Stimulated activated CD8-positive, alpha-beta memory T cell treated with anti-CD3 and anti-CD28 coated beads, Interleukin-7, amount 100 ng/mL, for 4 hours (primary cell): Measurements from ENCODE around the gene MUC5B.

ENCODE experiments used
- DNase-seq, 2 donors: peaks; one replicate each; pipeline ENCODE4 v3.0.0-alpha.2; 2020; ENCODE audit warnings: low read depth in 2 of 2

The MUC5B gene

GRCh38 chr11:1285876-1286275, 63.0 kb downstream of the MUC5B start:
- no peak for DNase-seq

- DNase-seq: no peak
Measured at GRCh38 chr11:1287928-1288327, 65.1 kb downstream of the MUC5B start.

DNA sequence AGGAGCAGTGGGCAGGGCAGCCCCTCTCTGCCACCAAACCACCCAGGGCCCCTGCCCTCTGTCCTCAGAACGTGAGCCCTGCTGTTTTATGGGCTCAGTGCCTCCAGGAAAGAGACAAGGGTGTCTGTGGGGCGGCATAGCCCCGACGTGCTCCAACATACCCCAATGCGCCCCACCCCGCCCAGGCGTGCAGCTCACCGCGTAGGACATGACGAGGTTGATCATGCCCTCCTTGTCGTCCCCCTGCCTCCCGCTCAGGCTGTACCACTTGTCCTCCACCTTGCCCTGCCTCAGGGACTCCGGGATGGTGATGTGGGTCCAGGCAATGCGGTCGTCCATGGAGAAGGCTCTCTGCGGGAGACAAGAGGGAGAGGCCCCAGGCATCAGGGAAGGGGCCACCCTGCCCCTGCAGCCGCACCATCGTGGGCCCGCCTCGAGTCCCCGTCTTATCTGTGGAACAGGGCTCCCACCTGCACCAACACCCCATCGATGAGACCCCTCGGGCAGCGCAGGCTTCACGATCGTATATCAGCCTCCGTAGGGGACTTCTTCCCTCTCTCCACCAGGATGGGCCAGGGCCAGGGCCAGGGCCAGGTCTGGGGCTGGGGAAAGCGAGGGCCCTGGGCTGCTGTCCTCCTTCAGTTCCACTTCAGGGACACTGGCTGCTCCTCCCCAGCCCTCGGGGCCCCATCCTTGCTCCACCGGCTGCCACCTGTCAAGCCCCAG, 65.7 kb downstream of the MUC5B start:
- no peak for DNase-seq

- DNase-seq: no peak
Measured at GRCh38 chr11:1289211-1289935, 66.5 kb downstream of the MUC5B start.

DNA sequence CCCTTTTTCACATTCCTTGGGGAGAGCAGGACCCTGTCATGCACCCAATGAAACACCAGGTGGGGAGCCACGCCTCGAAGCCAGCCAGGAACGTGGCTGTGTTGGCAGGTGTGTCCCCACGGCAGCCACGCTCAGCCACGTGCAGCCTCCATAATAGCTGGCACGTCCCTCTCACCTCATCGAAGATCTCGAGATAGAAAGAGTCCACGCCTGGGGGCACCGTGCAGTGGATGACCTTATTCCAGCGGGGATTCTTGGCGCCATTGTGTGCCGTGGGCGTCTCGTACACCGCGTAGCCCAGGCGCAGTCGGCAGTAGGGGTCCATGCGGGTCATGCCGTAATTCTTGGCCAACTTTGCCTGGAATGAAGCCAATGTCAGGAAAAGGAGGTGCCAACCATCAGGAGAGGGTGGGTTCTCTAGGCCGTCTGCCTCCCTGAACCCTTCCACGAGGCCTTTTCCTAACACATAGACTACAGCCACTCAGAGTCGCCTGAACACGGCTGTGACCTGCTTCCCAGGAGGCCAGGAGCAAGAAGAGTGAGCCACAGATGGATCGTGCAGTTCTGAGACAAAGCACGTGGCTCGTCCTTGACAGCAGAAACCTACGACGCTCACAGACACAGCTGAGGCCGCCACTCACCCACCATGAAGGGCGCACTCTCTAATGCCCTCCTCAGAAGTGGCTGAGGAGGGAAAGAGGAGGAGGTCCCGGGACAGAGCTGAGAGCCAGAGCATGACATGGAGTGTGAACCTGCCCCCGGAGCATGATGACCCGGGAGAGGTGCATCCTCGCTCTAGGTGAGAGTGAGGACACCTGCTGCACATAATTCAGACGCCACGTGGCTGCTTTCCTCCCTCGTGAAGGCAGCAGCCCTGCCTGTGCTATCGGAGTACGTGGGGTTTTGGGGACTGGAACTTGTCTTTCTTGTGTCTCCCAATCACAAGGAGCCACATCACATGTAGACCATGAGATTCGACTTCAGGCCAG, 67.5 kb downstream of the MUC5B start:
- no peak for DNase-seq

DNA sequence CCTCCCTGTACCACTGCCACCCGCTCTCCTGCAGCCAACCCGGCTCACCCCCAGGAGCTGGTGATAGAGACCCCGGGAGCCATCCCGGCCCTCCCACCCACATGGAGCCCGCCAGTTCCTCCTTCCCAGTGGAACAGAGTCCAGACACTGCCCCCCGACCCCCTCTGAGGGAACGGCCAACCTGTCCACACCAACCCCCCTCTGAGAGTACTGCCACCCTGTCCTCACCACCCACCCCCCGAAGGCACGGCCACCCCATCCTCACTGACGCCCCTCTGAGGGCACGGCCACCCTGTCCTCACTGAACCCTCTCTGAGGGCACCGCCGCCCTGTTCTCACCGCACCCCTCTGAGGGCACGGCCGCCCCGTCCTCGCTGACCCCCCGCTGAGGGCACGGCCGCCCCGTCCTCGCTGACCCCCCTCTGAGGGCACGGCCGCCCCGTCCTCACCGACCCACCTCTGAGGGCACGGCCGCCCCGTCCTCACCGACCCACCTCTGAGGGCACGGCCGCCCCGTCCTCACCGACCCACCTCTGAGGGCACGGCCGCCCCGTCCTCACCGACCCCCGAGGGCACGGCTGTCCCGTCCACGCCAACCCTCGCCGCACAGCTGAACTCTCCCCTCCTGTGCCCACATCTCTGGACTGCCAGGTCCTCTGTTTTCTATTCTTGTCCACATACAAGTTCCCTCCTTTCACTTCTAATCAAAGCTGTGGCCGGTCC, 68.6 kb downstream of the MUC5B start:
- no peak for DNase-seq

- no peak for DNase-seq
Measured at GRCh38 chr11:1292018-1292643, 69.3 kb downstream of the MUC5B start.

DNA sequence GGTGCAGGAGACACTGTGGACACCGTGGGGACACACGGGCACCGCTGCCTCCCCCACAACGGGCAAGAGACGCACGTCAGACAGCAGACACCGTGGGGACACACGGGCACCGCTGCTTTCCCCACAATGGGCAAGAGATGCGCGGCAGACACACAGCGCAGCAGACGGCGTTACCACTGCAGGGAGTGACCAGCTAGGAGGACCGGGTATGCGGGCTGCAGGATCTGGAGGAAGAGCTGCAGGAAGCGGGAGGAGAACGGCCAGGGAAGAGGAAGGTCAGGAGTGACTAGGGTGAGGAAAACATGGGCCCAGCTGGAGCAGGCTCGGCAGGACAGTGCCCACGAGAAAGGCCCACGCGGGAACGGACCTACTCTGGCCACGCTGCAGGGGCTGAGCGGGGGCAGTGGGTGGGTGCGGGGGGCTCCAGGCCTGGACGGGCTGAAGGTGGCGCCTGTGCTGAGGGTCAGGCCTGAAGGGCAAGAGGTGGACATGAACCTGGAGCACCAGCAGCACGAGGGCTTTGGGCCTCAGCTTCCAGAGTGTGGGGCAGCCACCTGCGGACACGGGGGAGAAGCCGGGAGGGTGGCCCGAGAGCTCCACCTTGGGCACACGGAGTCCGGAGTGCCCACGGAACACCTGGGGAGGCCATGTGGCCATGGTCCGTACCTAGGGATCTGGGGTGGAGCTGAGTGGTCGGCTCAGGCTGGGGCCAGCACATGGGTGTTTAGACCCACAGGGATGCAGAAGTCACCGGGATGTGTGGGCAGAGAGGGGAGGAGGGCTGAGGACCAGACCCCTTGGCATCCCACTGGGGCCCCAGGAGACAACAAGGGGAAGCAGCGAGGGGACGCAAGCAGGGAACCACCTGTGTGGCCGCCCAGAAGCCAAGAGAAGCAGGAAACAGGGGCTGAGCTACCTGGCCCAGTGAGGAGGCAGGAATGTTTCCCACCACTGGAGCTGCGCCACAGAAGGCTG, 70.1 kb downstream of the MUC5B start:
- no peak for DNase-seq

GRCh38 chr11:1293619-1294015, 70.8 kb downstream of the MUC5B start:
- no peak for DNase-seq

- DNase-seq: no peak
Measured at GRCh38 chr11:1295086-1295485, 72.2 kb downstream of the MUC5B start.

DNA sequence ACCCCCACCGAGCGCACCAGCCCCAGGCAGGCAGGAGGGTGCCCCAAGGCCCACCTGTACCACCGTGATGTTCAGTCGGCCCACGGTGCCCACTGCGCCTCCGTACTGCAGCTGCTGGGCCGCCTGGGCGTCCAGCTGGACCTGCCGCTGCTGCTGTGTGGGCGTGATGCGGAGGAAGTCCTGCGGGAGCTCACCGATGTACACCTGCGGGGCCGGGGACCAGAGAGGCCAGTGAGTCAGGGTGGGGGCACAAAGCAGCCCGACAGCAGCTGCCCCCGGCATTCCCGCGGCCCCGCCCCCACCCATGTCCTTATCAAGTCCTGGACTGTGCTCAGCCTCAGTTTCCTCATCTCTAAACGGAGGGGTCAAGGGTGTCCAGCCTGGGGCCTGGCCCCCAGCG, 72.7 kb downstream of the MUC5B start:
- no peak for DNase-seq

DNA sequence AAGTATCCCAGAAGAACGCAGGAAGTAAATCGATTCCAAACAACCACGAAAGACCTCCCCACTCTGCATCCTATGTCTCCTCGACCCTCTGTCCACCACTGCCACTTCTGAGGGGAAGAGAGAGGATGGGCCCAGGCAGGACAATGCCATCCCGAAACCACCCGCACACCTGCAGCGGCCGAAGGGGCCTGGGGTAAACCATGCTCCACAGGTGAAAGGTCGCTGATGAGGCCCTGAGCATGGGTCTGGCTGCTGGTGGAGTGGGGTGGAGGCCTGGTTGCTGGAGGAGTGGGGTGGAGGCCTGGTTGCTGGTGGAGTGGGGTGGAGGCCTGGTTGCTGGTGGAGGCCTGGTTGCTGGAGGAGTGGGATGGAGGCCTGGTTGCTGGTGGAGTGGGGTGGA, 73.4 kb downstream of the MUC5B start:
- DNase-seq: no peak

GRCh38 chr11:1297011-1297575, 74.2 kb downstream of the MUC5B start:
- no peak for DNase-seq

DNA sequence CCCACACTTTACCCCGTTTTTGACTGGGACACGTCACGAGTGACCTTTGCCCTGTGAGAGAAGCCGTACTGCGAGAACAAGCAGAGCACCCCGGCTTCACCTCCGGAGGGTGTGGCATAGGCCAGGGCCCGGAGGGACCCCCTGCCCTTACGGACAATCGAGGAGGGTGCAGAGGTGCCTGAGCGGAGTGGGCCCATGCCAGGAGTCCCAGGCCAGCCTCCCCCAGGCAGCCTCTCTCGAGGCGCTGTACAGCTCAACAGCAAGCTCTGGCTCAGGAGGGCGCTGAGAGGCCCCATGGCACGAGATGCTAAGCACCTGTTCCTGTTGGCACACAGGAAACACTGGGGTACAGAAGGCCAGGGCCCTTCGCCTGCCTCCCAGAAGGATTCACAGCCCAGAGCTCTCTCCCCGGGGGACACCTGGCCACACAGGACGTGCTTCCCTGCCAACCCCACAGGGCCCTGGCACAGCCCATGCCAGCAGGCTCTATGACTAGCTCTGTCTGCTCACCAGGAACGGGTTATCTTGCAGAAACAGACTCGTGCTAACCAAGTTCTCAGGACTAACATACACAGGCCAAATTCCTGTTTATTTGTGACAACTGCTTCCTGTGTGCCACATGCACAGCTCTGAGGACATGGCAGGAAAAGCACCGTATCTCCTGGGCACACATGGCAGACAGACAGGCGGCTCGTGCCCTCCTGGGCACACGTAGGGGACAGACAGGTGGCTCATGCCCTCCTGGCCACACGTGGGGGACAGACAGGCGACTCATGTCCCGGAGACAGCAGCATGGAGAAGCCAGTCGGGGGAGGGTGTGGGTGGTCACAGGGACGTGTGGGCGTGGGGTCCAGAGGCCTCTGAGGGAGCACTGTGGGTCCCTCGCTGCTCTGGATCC, 75.0 kb downstream of the MUC5B start:
- no peak for DNase-seq

DNA sequence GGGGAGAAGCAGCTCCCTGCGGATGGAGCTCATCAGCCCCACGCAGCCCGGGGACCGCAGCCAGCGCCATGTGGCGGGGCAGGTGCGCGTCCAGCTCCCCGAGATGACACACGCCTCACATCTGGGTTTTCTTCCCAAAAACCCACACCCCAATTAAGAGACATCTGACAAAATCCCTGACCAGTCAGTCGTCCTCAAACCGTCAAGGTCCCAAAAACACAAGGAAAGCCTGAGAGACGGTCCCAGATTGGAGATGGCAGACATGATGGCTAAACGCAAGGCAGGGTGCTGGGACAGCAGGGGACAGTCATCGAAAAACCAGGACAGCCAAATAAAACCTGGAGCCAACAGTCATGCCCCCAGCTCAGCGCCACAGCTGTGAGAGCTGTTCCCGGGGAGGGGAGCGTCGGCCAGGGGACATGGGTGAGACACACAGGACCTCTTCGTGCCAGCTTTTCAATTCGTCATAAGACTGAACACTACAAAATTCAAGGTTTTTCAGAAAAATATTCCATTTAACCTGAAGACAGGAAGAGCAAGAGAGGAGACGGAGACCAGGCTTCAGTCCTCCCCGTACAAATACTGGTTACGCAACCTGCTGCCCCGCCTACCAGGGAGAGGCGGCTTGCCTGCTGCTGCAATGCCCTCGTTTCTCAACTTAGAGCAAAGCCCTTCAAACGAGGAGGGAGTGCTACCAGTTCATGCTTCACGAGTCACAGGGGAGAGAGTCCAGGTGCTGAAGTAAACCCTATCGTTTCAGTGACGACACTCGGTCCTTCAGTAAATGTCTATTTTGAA, 76.0 kb downstream of the MUC5B start:
- no peak for DNase-seq

DNA sequence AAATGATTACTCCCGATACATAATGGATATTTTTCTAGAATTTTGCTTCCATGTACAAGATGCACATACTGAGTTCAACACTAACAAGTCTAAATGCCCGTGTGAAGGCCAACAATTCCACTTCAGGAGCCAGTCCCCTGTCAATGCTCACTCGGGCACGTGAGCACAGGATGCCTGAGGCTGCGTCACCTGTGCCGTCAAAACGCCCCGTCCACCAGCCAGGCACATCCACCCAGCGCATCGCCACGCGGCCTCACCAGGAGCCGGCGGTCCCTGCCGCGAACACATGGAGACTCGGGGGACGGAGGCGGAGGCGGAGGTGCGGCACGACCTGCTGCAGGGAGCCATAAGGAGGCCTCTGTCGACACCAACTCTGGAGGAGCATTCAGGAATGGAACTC, 76.8 kb downstream of the MUC5B start:
- no peak for DNase-seq

GRCh38 chr11:1300121-1300520, 77.3 kb downstream of the MUC5B start:
- DNase-seq: no peak
